ELR (cell line): ENCODE data around the gene CDK10.
"Not testable (repeated sequence)": the region's sequence is repeated elsewhere in the genome, so short reads cannot be mapped to it uniquely, and the experiment has no call there.

Source experiments
- DNase-seq: peaks from one replicate; pipeline ENCODE4 v3.0.0-alpha.2; 2015; ENCODE audit warnings: low read depth

Gene CDK10

DNA sequence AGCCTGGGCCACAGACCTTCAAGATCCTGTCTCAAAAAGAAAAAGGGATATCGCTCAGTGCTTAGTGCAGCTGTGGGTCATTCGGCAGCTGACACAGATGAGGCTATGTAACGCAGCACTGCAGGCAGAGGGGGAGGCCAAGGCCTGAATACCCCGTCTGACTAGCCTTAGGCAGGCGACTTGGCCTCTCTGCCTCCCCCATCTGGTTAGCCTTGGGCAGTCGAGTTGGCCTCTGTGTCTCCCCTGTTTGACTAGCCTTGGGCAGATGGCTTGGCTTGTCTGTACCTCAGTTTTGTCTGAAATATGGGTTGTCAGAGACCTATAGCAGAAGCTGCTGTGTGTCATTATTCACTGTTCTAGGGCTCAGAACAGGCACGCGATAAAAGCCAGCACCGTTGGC lies 18.9 kb upstream of the CDK10 start:
- no peak for DNase-seq

DNA sequence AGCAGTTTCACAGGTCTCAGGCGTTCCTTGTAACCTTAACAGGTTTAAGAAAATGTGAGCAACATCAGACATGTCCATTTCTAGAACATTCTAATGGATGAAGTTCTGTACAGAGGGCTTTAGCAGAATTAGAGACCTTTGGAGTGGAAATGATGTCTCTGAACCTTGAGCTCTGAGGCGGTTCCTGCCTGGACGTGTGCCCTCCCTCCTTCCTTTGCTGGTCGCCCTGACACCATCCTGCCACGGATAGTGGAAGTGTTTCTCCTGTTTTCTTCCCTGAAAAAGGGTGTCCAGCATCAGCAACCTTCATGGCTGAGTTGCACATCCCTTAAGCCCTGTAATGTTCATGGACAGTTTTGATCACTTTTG lies 17.7 kb upstream of the CDK10 start:
- DNase-seq, result no peak

- no peak for DNase-seq
Measured at GRCh38 chr16:89669755-89670154, 16.7 kb upstream of the CDK10 start.

- peak; percentile 62 for DNase-seq
Measured at GRCh38 chr16:89670496-89671431, 15.7 kb upstream of the CDK10 start.

- not testable (repeated sequence) for DNase-seq
Measured at GRCh38 chr16:89671565-89671964, 14.9 kb upstream of the CDK10 start.

GRCh38 chr16:89672177-89672941 lies 14.1 kb upstream of the CDK10 start:
- no peak for DNase-seq

- DNase-seq, result peak; percentile 55
Measured at GRCh38 chr16:89678258-89678657, 8.2 kb upstream of the CDK10 start.

- DNase-seq, result no peak
Measured at GRCh38 chr16:89685916-89686315, 573 bp upstream of the CDK10 start.

GRCh38 chr16:89687092-89687940 lies 827 bp downstream of the CDK10 start:
- peak; percentile 68 for DNase-seq

DNA sequence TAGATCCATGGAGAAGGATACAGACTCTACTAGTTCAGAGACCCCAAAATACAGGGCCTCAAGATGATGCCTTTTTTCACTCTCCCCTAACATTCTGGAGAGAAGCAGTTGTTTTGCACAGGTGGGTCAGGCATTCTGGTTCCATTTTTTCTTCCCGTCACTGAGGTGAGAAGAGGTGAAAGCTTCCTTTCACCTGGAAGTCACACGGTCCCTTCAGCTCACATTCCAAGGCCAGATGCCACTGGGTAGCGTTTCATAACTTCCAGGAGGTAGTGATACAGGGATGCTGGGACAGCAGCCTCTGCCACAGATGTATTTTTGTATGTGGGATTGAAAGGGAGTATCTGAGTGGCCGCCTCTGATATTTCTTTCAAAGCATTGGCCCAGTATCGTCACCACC lies 1.9 kb downstream of the CDK10 start:
- no peak for DNase-seq

DNA sequence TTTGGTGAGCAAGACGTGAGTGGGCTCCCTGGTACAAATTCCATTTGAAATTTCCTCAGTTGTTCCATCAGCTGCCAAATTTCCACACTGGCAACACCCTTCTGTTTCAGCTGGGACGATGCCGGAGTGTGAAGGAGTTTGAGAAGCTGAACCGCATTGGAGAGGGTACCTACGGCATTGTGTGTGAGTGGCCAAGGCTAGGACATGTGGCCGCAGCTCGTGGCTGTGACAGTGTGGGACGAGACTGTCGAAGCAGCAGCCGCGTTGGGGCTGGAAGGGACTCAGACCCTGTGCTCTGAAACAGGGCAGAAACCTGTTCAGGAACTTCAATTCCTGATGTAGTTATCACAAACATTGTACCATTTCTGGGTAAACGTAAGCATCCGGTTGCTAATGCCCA lies 2.7 kb downstream of the CDK10 start:
- DNase-seq, result no peak

GRCh38 chr16:89689621-89690020 lies 3.1 kb downstream of the CDK10 start:
- not testable (repeated sequence) for DNase-seq

DNA sequence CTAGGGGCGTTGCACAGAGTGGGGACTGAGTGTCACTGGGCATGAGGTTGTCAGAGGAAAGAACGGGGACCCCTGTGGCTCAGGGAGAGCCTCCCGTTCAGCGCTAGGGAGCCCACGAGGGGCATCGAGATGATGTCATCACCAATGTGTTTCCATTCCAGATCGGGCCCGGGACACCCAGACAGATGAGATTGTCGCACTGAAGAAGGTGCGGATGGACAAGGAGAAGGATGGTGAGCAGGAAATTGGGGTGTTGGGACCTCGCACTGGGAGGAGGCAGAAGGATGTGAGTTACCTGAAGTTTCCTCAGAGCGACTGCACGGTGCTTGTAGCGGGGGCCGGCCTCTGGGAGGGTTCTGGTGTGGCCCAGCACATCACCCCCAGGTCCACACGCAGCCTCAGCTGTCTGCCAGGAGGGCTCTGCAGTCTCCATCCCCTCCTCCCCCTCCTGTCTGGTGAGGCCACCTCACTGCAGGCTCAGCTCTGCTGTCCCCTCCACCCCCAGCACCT lies 4.0 kb downstream of the CDK10 start:
- no peak for DNase-seq

- no peak for DNase-seq
Measured at GRCh38 chr16:89691231-89691985, 4.9 kb downstream of the CDK10 start.

GRCh38 chr16:89691986-89692569 lies 5.6 kb downstream of the CDK10 start:
- DNase-seq, result no peak

DNA sequence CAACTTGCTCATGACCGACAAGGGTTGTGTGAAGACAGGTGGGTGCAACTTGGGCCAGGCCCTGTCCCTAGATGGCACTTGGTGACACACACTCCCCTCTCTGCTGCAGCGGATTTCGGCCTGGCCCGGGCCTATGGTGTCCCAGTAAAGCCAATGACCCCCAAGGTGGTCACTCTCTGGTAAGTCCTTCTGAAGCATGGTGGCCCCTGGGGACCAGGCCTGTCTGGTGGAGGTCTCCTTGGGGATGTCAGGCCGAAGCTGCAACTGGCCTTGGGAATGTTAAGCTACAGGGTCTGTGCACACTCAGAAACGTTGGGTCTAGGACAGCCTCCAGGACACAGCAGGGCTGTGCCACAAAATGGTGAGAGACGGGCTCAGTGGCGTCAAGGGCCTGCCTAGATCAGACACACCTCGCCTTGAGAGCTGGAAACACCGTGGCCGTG lies 6.8 kb downstream of the CDK10 start:
- no peak for DNase-seq

DNA sequence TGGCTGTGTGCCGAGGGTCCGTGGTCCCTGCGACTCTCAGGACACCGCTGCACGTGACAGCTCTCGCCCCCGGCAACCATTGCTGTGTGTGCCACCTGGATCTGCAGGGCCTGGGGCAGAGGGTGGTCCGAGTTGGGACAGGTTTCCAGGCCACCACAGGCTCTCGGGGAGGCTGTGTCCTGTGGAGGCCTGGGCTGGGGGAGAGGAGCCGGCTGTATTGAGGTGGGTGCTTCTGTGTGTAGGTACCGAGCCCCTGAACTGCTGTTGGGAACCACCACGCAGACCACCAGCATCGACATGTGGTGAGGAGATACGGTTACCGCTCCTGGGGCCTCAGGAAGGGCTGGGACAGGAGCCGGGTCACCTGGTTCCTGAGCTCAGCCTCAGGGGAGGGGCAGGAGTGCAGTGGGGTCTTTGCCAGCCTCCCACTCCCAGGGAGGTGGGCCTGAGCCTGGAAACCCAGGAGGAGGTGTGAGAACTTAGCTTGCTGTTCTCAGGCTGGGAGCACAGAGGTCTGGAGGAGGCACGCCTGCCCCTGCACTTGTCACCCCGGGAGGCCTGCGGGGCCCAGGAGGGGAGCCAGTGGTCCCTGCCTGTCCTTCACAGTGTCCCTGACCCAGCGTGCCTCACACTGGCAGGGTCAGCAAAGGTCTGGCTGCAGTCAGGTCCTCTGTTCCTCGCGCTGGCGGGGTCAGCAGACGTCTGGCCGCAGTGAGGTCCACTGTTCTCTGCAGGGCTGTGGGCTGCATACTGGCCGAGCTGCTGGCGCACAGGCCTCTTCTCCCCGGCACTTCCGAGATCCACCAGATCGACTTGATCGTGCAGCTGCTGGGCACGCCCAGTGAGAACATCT lies 7.7 kb downstream of the CDK10 start:
- DNase-seq, result no peak

DNA sequence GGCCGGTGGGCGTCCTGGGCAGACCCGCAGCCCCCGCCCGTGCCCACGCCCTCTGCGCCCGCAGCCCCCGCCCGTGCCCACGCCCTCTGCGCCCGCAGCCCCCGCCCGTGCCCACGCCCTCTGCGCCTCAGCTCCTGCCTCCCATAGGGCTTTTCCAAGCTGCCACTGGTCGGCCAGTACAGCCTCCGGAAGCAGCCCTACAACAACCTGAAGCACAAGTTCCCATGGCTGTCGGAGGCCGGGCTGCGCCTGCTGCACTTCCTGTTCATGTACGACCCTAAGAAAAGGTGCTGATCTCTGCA lies 8.2 kb downstream of the CDK10 start:
- not testable (repeated sequence) for DNase-seq

DNA sequence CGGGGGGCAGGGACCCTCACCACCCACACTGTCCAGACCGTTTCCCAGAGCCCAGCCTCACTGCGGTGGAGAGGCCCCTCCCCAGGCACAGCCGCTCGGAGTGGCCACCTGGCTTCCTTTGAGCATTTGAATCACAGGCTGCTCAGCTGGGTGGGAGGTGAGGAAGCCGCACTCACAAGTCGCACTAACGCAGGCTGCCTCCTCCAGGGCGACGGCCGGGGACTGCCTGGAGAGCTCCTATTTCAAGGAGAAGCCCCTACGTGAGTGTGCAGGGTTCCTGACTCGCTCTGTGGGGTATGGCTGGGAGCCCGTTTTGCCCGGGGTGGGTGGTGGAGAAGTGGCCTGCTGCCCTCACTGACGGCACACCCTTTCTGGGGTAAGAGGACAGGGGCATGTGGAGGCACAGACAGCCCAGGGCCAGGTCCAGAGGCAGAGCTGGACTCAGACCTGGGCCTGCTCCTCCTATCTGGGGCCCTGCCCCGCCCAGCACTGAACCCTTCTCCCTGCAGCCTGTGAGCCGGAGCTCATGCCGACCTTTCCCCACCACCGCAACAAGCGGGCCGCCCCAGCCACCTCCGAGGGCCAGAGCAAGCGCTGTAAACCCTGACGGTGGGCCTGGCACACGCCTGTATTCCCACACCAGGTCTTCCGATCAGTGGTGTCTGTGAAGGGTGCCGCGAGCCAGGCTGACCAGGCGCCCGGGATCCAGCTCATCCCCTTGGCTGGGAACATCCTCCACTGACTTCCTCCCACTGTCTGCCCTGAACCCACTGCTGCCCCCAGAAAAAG lies 8.8 kb downstream of the CDK10 start:
- DNase-seq, result no peak
